Activated naive CD4-positive, alpha-beta T cell treated with anti-CD3 and anti-CD28 coated beads, Interleukin-2, amount 50 U/mL, for 72 hours (primary cell): ENCODE measurements around the gene TARS3. TPM values are rescaled to one million over a fixed set of nuclear protein-coding genes. Genes with fewer than 3 reads are reported as not detected.

Experiments
- ATAC-seq, 2 donors: fragments of 150-1000 bp; cut with Tn5 transposase; 2 replicates each; pipeline ENCODE4 v1.10.0; 2021; ENCODE audit warnings: mild to moderate bottlenecking in 2 of 2, moderate library complexity in 2 of 2
- DNase-seq, 2 donors: peaks; one replicate each; pipeline ENCODE4 v3.0.0; 2021 to 2022; ENCODE audit warnings: low spot score in 2 of 2
- H3K27ac Mint-ChIP-seq, 2 donors: one replicate each; pipeline ENCODE4 v1.8.0; 2022; ENCODE audit warnings: mild to moderate bottlenecking in 2 of 2, mixed read lengths in 2 of 2
- H3K36me3 Mint-ChIP-seq, 2 donors: one replicate each; pipeline ENCODE4 v1.8.0; 2022; ENCODE audit warnings: mixed read lengths in 2 of 2
- H3K9me3 Mint-ChIP-seq, 2 donors: one replicate each; pipeline ENCODE4 v1.8.0; 2022; ENCODE audit warnings: mixed read lengths in 2 of 2
- total RNA-seq, 2 donors: library from RNA; stranded (reverse); gene quantifications; one replicate each; pipeline ENCODE4 v1.2.3, GENCODE V29; 2022

The TARS3 gene
- total RNA-seq, 2 donors from 2014 or later, result 21.2 to 23.0 TPM

- no peak for DNase-seq
- peaks cover 0 to 10% of the 10 kb centered on the region in 2 donors for H3K9me3 Mint-ChIP-seq
- peaks cover 18 to 23% of the 10 kb centered on the region in 2 donors for H3K36me3 Mint-ChIP-seq
- H3K27ac Mint-ChIP-seq, result no peak overlapping the region
- no peak for ATAC-seq
These were observed 5.4 kb downstream of the TARS3 start for GRCh38 chr15:101718896-101719295.

- peaks cover 31 to 42% of the 10 kb centered on the region in 2 donors for H3K36me3 Mint-ChIP-seq
- no peak overlapping the region for H3K27ac Mint-ChIP-seq
- no peaks in the 10 kb centered on the region for H3K9me3 Mint-ChIP-seq
- ATAC-seq (no peak), DNase-seq (no peak)
These were observed 12.2 kb downstream of the TARS3 start for GRCh38 chr15:101712078-101712477.

- H3K36me3 Mint-ChIP-seq, result peaks cover 31 to 42% of the 10 kb centered on the region in 2 donors
- no peak for ATAC-seq
- no peak for DNase-seq
- H3K9me3 Mint-ChIP-seq, result no peaks in the 10 kb centered on the region
- no peak overlapping the region for H3K27ac Mint-ChIP-seq
These were observed 13.5 kb downstream of the TARS3 start for GRCh38 chr15:101710806-101711205.

GRCh38 chr15:101709466-101709865 lies 14.8 kb downstream of the TARS3 start:
- ATAC-seq, result no peak

GRCh38 chr15:101707983-101708382 lies 16.3 kb downstream of the TARS3 start:
- peaks cover 25 to 43% of the 10 kb centered on the region in 2 donors for H3K36me3 Mint-ChIP-seq
- no peaks in the 10 kb centered on the region for H3K9me3 Mint-ChIP-seq
- no peak for DNase-seq
- no peak for ATAC-seq
- no peak overlapping the region for H3K27ac Mint-ChIP-seq

More at GRCh38 chr15:101709466-101709865, 14.8 kb downstream of the TARS3 start:
- H3K9me3 Mint-ChIP-seq, result no peaks in the 10 kb centered on the region
- peaks cover 31 to 50% of the 10 kb centered on the region in 2 donors for H3K36me3 Mint-ChIP-seq
- DNase-seq, result no peak
- H3K27ac Mint-ChIP-seq, result peak overlapping the region in 1 of 2 donors; percentile 18

GRCh38 chr15:101702077-101702476 lies 22.2 kb downstream of the TARS3 start:
- Mint-ChIP-seq H3K9me3 (no peaks in the 10 kb centered on the region), H3K27ac (no peak overlapping the region), H3K36me3 (peaks cover 24 to 57% of the 10 kb centered on the region in 2 donors)
- ATAC-seq (no peak), DNase-seq (no peak)

- Mint-ChIP-seq H3K9me3 (no peaks in the 10 kb centered on the region), H3K27ac (peak overlapping the region in 1 of 2 donors; percentile 21), H3K36me3 (peaks cover 24 to 79% of the 10 kb centered on the region in 2 donors)
- peak in 1 of 2 donors; percentile 79 for ATAC-seq
- DNase-seq, result no peak
These were observed 26.0 kb downstream of the TARS3 start for GRCh38 chr15:101698314-101698713.

- Mint-ChIP-seq H3K36me3 (peaks cover 25 to 83% of the 10 kb centered on the region in 2 donors), H3K9me3 (no peaks in the 10 kb centered on the region), H3K27ac (peak overlapping the region; percentile 83 to 94)
- ATAC-seq, result peak; percentile 53 to 66
- no peak for DNase-seq
These were observed 26.8 kb downstream of the TARS3 start for GRCh38 chr15:101697488-101697887.

GRCh38 chr15:101696829-101697228 lies 27.4 kb downstream of the TARS3 start:
- peaks cover 0 to 3% of the 10 kb centered on the region in 2 donors for H3K9me3 Mint-ChIP-seq
- DNase-seq (no peak), ATAC-seq (no peak)
- H3K27ac Mint-ChIP-seq, result peak overlapping the region; percentile 11 to 83
- H3K36me3 Mint-ChIP-seq, result peaks cover 19 to 81% of the 10 kb centered on the region in 2 donors

- ATAC-seq, result no peak
- H3K9me3 Mint-ChIP-seq, result peaks cover 0 to 7% of the 10 kb centered on the region in 2 donors
These were observed 30.0 kb downstream of the TARS3 start for GRCh38 chr15:101694261-101694660.

GRCh38 chr15:101692801-101693598 lies 31.3 kb downstream of the TARS3 start:
- Mint-ChIP-seq H3K36me3 (peaks cover 15 to 64% of the 10 kb centered on the region in 2 donors), H3K27ac (peak overlapping the region; percentile 83 to 98), H3K9me3 (peaks cover 0 to 9% of the 10 kb centered on the region in 2 donors)
- ATAC-seq (peak; percentile 44 to 61), DNase-seq (peak in 1 of 2 donors; percentile 32)

More at GRCh38 chr15:101694261-101694660, 30.0 kb downstream of the TARS3 start:
- Mint-ChIP-seq H3K27ac (peak overlapping the region; percentile 45 to 98), H3K36me3 (peaks cover 11 to 69% of the 10 kb centered on the region in 2 donors)
- DNase-seq, result no peak

GRCh38 chr15:101689901-101690300 lies 34.4 kb downstream of the TARS3 start:
- peaks cover 15 to 38% of the 10 kb centered on the region in 2 donors for H3K36me3 Mint-ChIP-seq
- peaks cover 0 to 9% of the 10 kb centered on the region in 2 donors for H3K9me3 Mint-ChIP-seq
- ATAC-seq (peak; percentile 53 to 84), DNase-seq (no peak)
- H3K27ac Mint-ChIP-seq, result no peak overlapping the region

GRCh38 chr15:101686718-101687117 lies 37.6 kb downstream of the TARS3 start:
- ATAC-seq (no peak), DNase-seq (no peak)
- peaks cover 8 to 39% of the 10 kb centered on the region in 2 donors for H3K36me3 Mint-ChIP-seq
- peaks cover 0 to 5% of the 10 kb centered on the region in 2 donors for H3K9me3 Mint-ChIP-seq
- H3K27ac Mint-ChIP-seq, result no peak overlapping the region

GRCh38 chr15:101684877-101685276 lies 39.4 kb downstream of the TARS3 start:
- peaks cover 8 to 46% of the 10 kb centered on the region in 2 donors for H3K36me3 Mint-ChIP-seq
- H3K27ac Mint-ChIP-seq, result peak overlapping the region; percentile 14 to 62
- DNase-seq, result no peak
- H3K9me3 Mint-ChIP-seq, result peaks cover 0 to 5% of the 10 kb centered on the region in 2 donors
- ATAC-seq, result no peak

GRCh38 chr15:101684384-101684783 lies 39.9 kb downstream of the TARS3 start:
- peak overlapping the region; percentile 14 to 62 for H3K27ac Mint-ChIP-seq
- peaks cover 6 to 48% of the 10 kb centered on the region in 2 donors for H3K36me3 Mint-ChIP-seq
- peak in 1 of 2 donors; percentile 63 for ATAC-seq
- no peak for DNase-seq
- H3K9me3 Mint-ChIP-seq, result peaks cover 0 to 3% of the 10 kb centered on the region in 2 donors

GRCh38 chr15:101679806-101680205 lies 44.5 kb downstream of the TARS3 start:
- Mint-ChIP-seq H3K27ac (no peak overlapping the region), H3K36me3 (peaks cover 0 to 50% of the 10 kb centered on the region in 2 donors)

GRCh38 chr15:101676921-101677329 lies 47.3 kb downstream of the TARS3 start:
- H3K27ac Mint-ChIP-seq, result peak overlapping the region in 1 of 2 donors; percentile 8
- DNase-seq (no peak), ATAC-seq (no peak)
- H3K36me3 Mint-ChIP-seq, result peaks cover 7 to 36% of the 10 kb centered on the region in 2 donors
- H3K9me3 Mint-ChIP-seq, result no peaks in the 10 kb centered on the region

More at GRCh38 chr15:101679806-101680205, 44.5 kb downstream of the TARS3 start:
- ATAC-seq (no peak), DNase-seq (no peak)
- H3K9me3 Mint-ChIP-seq, result no peaks in the 10 kb centered on the region
